OCI-LY7 (cell line): ENCODE results near the gene ABCA13. TPM values are rescaled to one million over a fixed set of nuclear protein-coding genes. Genes with fewer than 3 reads are reported as not detected.

Experiments used
- BruUV-seq: library from RNA; stranded (reverse); fragments of 400-500 nt; replicated peaks from 2 replicates; lab custom pipeline; 2021; lab: Mats Ljungman, UMichigan
- CTCF ChIA-PET: fragments of 300-600 bp; sonication (Branson Sonifier 250); formaldehyde crosslinking; loops from one replicate; lab custom pipeline; 2022; ENCODE audit warnings: antibody characterized with exemption; ENCODE audit not compliant: unreplicated experiment; lab: Charles Lee
- POLR2A ChIA-PET: fragments of 300-600 bp; sonication (Branson Sonifier 250); formaldehyde crosslinking; loops from one replicate; lab custom pipeline; 2022; ENCODE audit warnings: antibody characterized with exemption; lab: Charles Lee
- DNase-seq: peaks from one replicate; pipeline ENCODE4 v3.0.0-alpha.2; 2015; ENCODE audit warnings: low spot score
- H2AFZ ChIP-seq: fragments of 200-600 bp; sonication (generic), shearing (Covaris generic); 2 replicates; pipeline ENCODE4 v1.6.1; 2014; ENCODE audit warnings: mild to moderate bottlenecking, antibody characterized with exemption, low read length, moderate library complexity
- H3K27ac ChIP-seq: fragments of 200-600 bp; sonication (generic); 2 replicates; pipeline ENCODE4 v1.5.1; 2014; ENCODE audit warnings: mixed run types, low read depth, mild to moderate bottlenecking, moderate library complexity, low read length, inconsistent platforms; ENCODE audit not compliant: poor library complexity, severe bottlenecking
- H3K36me3 ChIP-seq: fragments of 200-600 bp; sonication (generic); 2 replicates; pipeline ENCODE4 v1.6.1; 2014; ENCODE audit warnings: mild to moderate bottlenecking, antibody characterized with exemption, low read length, moderate library complexity, mixed read lengths; ENCODE audit not compliant: insufficient read depth
- H3K4me1 ChIP-seq: fragments of 200-600 bp; sonication (generic); 2 replicates; pipeline ENCODE4 v1.5.1; 2014; ENCODE audit warnings: mild to moderate bottlenecking, low read length; ENCODE audit not compliant: insufficient read depth, poor library complexity, severe bottlenecking
- H3K4me2 ChIP-seq: fragments of 200-600 bp; sonication (generic); 2 replicates; pipeline ENCODE4 v1.6.1; 2014; ENCODE audit warnings: mild to moderate bottlenecking, low read length
- H3K4me3 ChIP-seq: fragments of 200-600 bp; sonication (generic); 2 replicates; pipeline ENCODE4 v1.5.1; 2014; ENCODE audit warnings: mild to moderate bottlenecking, low read depth, low read length; ENCODE audit not compliant: poor library complexity, severe bottlenecking
- H3K79me2 ChIP-seq: fragments of 200-600 bp; sonication (generic); 2 replicates; pipeline ENCODE4 v1.6.1; 2016; ENCODE audit warnings: low read depth, mild to moderate bottlenecking, low read length, moderate library complexity, mixed read lengths; ENCODE audit not compliant: insufficient read depth
- H3K9me2 ChIP-seq: fragments of 200-600 bp; sonication (generic); 2 replicates; pipeline ENCODE4 v1.6.1; 2016; ENCODE audit warnings: mild to moderate bottlenecking, low read length, mixed read lengths; ENCODE audit not compliant: insufficient read depth
- H3K9me3 ChIP-seq: fragments of 200-600 bp; sonication (generic); 2 replicates; pipeline ENCODE4 v1.6.1; 2014; ENCODE audit warnings: mild to moderate bottlenecking, mixed run types, low read length, mixed read lengths
- H4K20me1 ChIP-seq: fragments of 200-600 bp; sonication (generic); 2 replicates; pipeline ENCODE4 v1.6.1; 2014; ENCODE audit warnings: mild to moderate bottlenecking, antibody characterized with exemption, low read length, moderate library complexity, mixed read lengths; ENCODE audit not compliant: insufficient read depth
- CTCF ChIP-seq: fragments of 200-600 bp; sonication (generic); conservative IDR thresholded peaks from 2 replicates; pipeline ENCODE4 v1.5.1; 2014; ENCODE audit warnings: mild to moderate bottlenecking, antibody characterized with exemption, low read length, moderate library complexity, mixed read lengths
- EZH2phosphoT487 ChIP-seq: fragments of 200-600 bp; sonication (generic); IDR thresholded peaks from 2 replicates; pipeline ENCODE4 v1.6.1; 2018; ENCODE audit warnings: low read depth, borderline replicate concordance, mild to moderate bottlenecking, mixed run types, antibody characterized with exemption, low read length, moderate library complexity, mixed read lengths
- intact Hi-C: fragments of 100-400 bp; cut with micrococcal nuclease; formaldehyde crosslinking; loops from one replicate; pipeline ENCODE4 v1.10.0; 2022; ENCODE audit not compliant: unreplicated experiment
- total RNA-seq, 2 experiments: library from RNA; depleted of rRNA in 1 of 2; stranded (reverse); fragments of >200 nt in 1 of 2; shearing (Covaris generic) in 1 of 2; gene quantifications; 2 replicates each; pipeline ENCODE4 v1.2.3, GENCODE V29; 2014 to 2022

ABCA13 gene
- total RNA-seq, 2 experiments from 2014 or later = not detected

GRCh38 chr7:48525736-48526732, 354.8 kb downstream of the ABCA13 start:
- H3K4me3 ChIP-seq = no peak overlapping the region
- no peak overlapping the region for H2AFZ ChIP-seq
- CTCF ChIA-PET = no interaction called here
- no peak overlapping the region for H3K4me2 ChIP-seq
- intact Hi-C loops = no loop called here
- POLR2A ChIA-PET = interaction anchor here (0.7 kb wide), 1 partner anchor 52 kb away, joined by 6 read pairs; no protein-coding TSS in a partner anchor
- H4K20me1 ChIP-seq = no peaks in the 10 kb centered on the region
- no peaks in the 10 kb centered on the region for H3K9me3 ChIP-seq
- H3K4me1 ChIP-seq = no peaks in the 10 kb centered on the region
- no peak for TF ChIP-seq EZH2phosphoT487
- TF ChIP-seq CTCF = no peak
- DNase-seq = no peak
- H3K27ac ChIP-seq = no peak overlapping the region
- no peaks in the 10 kb centered on the region for H3K79me2 ChIP-seq
- H3K36me3 ChIP-seq = no peaks in the 10 kb centered on the region
- peaks cover 3% of the 10 kb centered on the region; the same call in 1 of the 2 replicates for H3K9me2 ChIP-seq
- BruUV-seq = no TSS peak

GRCh38 chr7:48528646-48529045, 357.4 kb downstream of the ABCA13 start:
- ChIA-PET POLR2A (no interaction called here), CTCF (no interaction called here)
- TF ChIP-seq CTCF (0 out of 2 replicates have a peak, but pooled peaks have one; percentile 18), EZH2phosphoT487 (no peak)
- BruUV-seq = no TSS peak
- intact Hi-C loops = no loop called here
- H4K20me1 ChIP-seq = no peaks in the 10 kb centered on the region
- no peaks in the 10 kb centered on the region for H3K4me1 ChIP-seq
- H3K36me3 ChIP-seq = no peaks in the 10 kb centered on the region
- no peaks in the 10 kb centered on the region for H3K79me2 ChIP-seq
- H3K4me2 ChIP-seq = no peak overlapping the region
- no peak overlapping the region for H3K4me3 ChIP-seq
- H3K27ac ChIP-seq = no peak overlapping the region
- H3K9me2 ChIP-seq = peaks cover 3% of the 10 kb centered on the region; the same call in 1 of the 2 replicates
- peak; percentile 3 for DNase-seq
- H2AFZ ChIP-seq = no peak overlapping the region
- no peaks in the 10 kb centered on the region for H3K9me3 ChIP-seq
